Epithelial cell of proximal tubule (primary cell): ENCODE data around the gene MALRD1. TPM values are rescaled to one million over a fixed set of nuclear protein-coding genes. Genes with fewer than 3 reads are reported as not detected.

Experiments used
- DNase-seq: peaks from one replicate; pipeline ENCODE4 v3.0.0-alpha.2; 2011; ENCODE audit warnings: low read depth
- H3K4me3 ChIP-seq: 2 replicates; pipeline ENCODE4 v1.5.1; 2011; ENCODE audit warnings: low read depth, mild to moderate bottlenecking, low read length
- total RNA-seq: library from RNA; depleted of rRNA; stranded (reverse); fragments of >200 nt; gene quantifications from 2 replicates; pipeline ENCODE4 v1.2.3, GENCODE V29; 2015
- TF ChIP-seq, protein P1 (sequence below): conservative IDR thresholded peaks from 2 replicates; pipeline ENCODE4 v1.5.1; 2012; ENCODE audit warnings: low read depth, mild to moderate bottlenecking, low read length

Gene MALRD1
- total RNA-seq, 1 donor from 2014 or later, result 0.06 TPM

DNA sequence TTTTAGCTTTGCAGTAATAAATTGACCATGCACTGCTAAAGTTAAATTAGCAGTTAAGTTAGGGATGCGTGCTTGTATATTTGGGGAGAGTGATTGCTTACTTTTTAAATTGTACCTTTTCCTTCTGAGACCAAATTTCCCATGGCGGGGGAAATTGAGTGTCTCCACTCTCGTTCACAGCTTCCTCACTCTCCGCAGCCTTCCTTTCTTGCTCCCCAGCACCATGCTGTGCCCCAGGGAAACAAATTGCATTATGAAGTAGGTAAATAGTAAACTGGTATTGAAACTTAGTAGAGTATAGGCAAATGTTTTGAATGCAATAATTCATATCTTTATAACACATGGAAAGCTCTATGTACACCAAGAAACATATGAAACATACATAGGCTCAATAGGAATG lies 85.4 kb downstream of the MALRD1 start:
- no peak overlapping the region for H3K4me3 ChIP-seq
- DNase-seq, result no peak
- TF ChIP-seq, protein P1, sequence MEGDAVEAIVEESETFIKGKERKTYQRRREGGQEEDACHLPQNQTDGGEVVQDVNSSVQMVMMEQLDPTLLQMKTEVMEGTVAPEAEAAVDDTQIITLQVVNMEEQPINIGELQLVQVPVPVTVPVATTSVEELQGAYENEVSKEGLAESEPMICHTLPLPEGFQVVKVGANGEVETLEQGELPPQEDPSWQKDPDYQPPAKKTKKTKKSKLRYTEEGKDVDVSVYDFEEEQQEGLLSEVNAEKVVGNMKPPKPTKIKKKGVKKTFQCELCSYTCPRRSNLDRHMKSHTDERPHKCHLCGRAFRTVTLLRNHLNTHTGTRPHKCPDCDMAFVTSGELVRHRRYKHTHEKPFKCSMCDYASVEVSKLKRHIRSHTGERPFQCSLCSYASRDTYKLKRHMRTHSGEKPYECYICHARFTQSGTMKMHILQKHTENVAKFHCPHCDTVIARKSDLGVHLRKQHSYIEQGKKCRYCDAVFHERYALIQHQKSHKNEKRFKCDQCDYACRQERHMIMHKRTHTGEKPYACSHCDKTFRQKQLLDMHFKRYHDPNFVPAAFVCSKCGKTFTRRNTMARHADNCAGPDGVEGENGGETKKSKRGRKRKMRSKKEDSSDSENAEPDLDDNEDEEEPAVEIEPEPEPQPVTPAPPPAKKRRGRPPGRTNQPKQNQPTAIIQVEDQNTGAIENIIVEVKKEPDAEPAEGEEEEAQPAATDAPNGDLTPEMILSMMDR, result no peak

- H3K4me3 ChIP-seq, result no peak overlapping the region
- TF ChIP-seq, protein P1, result no peak
- no peak for DNase-seq
Observed at GRCh38 chr10:19142967-19143366, 94.4 kb downstream of the MALRD1 start.

DNA sequence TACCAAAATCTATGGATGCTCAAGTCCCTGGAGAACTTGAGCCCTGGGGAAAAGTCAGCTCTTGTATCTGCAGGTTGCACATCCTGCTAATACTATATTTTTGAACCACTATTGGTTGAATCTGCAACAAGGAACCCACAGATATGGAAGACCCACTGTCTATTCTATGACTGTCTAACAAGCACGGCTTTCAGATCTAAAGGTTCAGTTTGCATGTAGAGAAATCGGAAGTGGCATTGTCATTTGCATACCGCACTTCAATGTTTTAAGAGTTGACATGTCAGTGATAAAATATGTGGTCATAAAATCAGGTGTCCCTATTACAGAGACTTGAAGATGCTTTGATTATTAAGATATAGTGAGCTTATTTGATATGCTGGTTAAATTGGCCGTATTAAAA lies 95.6 kb downstream of the MALRD1 start:
- H3K4me3 ChIP-seq, result no peak overlapping the region
- TF ChIP-seq, protein P1, result no peak
- no peak for DNase-seq

- no peak for DNase-seq
- no peak overlapping the region for H3K4me3 ChIP-seq
- TF ChIP-seq, protein P1, result no peak
Observed at GRCh38 chr10:19154375-19154774, 105.8 kb downstream of the MALRD1 start.

GRCh38 chr10:19158358-19158757 lies 109.8 kb downstream of the MALRD1 start:
- DNase-seq, result no peak
- H3K4me3 ChIP-seq, result no peak overlapping the region
- TF ChIP-seq, protein P1, result no peak

- no peak for DNase-seq
- TF ChIP-seq, protein P1, result no peak
- no peak overlapping the region for H3K4me3 ChIP-seq
Observed at GRCh38 chr10:19158870-19159269, 110.3 kb downstream of the MALRD1 start.

DNA sequence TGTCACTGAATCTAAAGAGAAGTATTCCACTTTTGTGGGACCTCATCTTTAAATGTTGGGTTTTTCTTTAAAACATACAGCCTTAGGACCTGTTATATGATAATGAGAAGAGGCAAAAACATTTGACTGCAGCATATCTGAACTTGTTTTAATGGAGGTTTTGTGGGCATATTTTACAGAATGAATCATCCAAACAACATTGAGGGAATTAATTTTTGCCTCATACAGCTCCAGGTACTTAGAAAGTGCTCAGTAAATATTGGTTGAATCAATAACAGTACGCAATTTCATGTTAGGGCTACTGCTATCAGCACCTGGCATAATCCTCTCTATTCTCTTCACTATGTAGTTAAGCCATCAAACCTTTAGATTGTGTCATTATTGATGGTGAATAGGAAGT lies 115.9 kb downstream of the MALRD1 start:
- DNase-seq, result no peak
- TF ChIP-seq, protein P1, result no peak
- H3K4me3 ChIP-seq, result no peak overlapping the region
